ENCODE results near the gene OVCH1.
"Not testable (repeated sequence)": the region's sequence is repeated elsewhere in the genome, so short reads cannot be mapped to it uniquely, and the experiment has no call there.

OVCH1 gene

DNA sequence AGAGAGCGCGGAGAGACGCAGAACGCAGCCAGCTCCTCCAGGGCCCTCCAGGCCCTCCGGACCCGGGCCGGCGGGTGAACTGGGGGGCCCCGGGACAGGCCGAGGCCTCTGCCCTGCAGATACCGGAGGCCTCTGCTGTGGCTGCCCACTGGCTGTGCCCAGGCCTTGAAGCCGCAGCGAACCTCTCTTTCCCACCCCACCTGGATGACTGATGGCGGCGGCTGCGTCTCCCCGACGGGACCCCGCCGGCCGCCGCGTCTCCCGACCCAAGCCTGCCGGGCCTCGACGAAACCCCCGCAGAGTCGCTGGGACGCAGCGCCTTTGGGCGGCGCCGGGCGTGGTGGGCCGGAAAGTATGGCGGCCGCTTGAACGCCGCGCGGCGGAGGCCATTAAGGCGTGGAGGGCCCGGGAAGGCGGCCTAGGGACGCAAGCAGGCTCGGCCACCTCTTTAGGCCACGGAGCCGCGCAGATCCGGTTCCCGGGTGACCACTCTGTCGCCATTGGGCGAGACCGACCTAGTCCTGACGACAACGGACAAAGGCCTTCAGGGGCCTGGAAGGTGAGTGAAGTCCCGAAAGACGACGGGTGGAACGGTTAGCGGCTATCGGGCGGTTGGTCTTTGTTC, 108.1 kb downstream of the OVCH1 start:
- TF ChIP-seq Cebpa-rat (IDR thresholded peaks at IDR 0.05), result no peak
- Histone ChIP-seq H3K27me3 (no peaks in the 10 kb centered on the region), H3K36me3 (no peaks in the 10 kb centered on the region), H3K4me1 (no peaks in the 10 kb centered on the region), H4K20me1 (no peaks in the 10 kb centered on the region), H3K27ac (no peak overlapping the region), H3K4me2 (no peak overlapping the region), H3K9me3 (no peaks in the 10 kb centered on the region), H3K4me3 (no peak overlapping the region), H3K9ac (no peak overlapping the region)

DNA sequence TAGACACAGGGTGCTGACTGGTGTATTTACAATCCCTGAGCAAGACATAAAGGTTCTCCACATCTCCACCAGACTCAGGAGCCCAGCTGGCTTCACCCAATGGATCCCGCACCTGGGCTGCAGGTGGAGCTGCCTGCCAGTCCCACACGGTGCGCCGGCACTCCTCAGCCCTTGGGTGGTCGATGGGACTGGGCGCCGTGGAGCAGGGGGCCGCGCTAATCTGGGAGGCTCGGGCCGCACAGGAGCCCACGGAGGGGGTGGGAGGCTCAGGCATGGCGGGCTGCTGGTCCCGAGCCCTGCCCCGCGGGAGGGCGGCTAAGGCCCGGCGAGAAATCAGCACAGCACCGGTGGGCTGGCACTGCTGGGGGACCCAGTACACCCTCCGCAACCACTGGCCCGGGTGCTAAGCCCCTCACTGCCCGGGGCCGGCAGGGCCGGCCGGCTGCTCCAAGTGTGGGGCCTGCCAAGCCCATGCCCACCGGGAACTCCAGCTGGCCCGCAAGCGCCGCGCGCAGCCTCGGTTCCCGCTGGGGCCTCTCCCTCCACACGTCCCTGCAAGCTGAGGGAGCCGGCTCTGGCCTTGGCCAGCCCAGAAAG, 111.3 kb downstream of the OVCH1 start:
- H3K9ac ChIP-seq, H3K4me2 ChIP-seq: not testable (repeated sequence)

DNA sequence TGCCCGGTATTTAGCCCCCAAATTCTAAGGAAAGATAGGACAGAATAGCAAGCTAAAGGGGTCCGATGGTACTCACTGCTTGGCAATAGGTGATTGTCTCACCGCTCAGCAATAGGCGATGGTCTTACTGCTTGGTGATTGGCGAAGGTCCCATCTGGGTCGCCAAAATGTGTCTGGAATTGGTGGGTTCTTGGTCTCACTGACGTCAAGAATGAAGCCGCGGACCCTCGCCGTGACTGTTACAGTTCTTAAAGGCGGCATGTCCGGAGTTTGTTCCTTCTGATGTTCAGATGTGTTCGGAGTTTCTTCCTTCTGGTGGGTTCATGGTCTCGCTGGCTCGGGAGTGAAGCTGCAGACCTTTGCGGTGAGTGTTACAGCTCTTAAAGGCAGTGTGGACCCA, 112.3 kb downstream of the OVCH1 start:
- not testable (repeated sequence) for H4K20me1 ChIP-seq, H3K27ac ChIP-seq, H3K4me1 ChIP-seq, H3K9ac ChIP-seq, H3K4me3 ChIP-seq, H3K36me3 ChIP-seq, H3K9me3 ChIP-seq, H3K27me3 ChIP-seq, H3K4me2 ChIP-seq

More for the DNA sequence above, 111.3 kb downstream of the OVCH1 start:
- not testable (repeated sequence) for H3K27ac ChIP-seq, H4K20me1 ChIP-seq, H3K9me3 ChIP-seq, H3K4me3 ChIP-seq, H3K36me3 ChIP-seq, H3K27me3 ChIP-seq, H3K4me1 ChIP-seq

DNA sequence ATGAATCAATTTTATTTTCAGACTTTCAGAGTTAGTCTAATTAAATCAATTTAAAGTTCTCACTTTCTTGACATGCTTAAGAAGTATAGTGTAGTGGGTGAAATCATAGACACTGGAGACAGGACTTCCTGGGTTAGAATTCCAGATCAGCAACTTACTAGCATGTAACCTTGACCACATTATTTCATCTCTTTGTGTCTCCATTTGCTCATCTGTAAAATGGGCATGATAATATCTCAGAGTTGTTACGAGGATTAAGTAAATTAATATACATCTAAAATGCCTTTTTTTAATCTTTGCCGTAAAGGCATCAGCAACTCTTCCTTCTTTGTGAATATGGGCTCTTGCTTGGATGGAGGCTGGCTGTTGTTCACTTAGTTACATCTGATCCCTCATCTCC, 115.2 kb downstream of the OVCH1 start:
- Histone ChIP-seq H3K27me3 (no peaks in the 10 kb centered on the region), H3K36me3 (peaks cover 15% of the 10 kb centered on the region), H3K27ac (no peak overlapping the region), H3K4me2 (no peak overlapping the region), H3K9me3 (peaks cover 3% of the 10 kb centered on the region; the same call in 1 of the 2 replicates), H3K4me3 (no peak overlapping the region), H4K20me1 (peaks cover 21% of the 10 kb centered on the region; the same call in 1 of the 2 replicates), H3K4me1 (peaks cover 22% of the 10 kb centered on the region), H3K9ac (no peak overlapping the region)
- no peak for TF ChIP-seq Cebpa-rat (IDR thresholded peaks at IDR 0.05)

DNA sequence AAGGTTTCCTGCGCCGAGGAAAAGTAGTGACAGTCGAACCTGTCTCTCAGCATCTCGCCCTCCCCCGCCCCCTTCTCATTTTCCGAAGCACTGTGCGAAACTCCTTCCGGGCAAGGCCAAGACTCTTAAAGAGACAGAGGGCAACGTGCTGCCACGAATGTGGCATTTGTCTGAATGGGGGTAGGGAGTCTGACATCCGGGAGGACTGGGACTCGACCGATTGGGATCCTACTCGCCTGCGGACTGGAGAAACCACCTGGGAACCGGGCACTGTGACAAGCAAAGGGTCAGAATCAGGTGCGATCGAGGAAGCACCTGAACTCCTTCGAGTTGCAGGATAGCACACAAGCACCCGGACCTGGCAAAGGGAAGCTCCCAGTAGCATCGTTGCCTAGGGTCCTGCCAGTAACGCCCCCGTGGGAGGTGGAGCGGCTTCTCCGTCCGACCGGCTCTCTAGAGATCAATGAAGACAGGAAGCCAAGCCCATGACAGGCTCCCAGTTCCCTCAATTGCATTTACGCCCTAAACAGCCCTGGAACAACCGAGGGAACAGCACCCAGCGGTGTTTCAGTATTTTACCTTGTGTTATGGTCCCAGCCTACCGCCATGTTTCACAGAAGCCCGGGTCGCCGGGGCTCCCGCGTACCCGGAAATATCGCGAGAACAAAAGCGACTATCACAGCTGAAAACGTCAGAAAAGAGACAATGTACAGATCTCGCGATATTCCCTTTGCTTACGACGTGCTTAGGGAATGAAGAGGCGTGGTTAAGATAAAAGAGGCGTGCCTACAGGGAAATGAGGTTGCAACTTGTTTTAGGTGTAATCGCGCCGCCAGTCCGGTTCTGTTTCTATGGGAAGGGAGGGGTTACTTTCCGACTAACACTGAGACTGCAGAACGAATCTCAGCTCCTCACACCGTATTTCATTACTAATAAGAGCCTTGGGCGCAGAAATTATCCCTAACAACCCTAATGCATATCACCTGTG, 116.7 kb downstream of the OVCH1 start, which contains the start of gene ERGIC2:
TSS of gene ERGIC2 (minus strand) at position 637 of the 988 bp plus-strand sequence. CDS start 9,539 bp downstream, outside the sequence.
- Histone ChIP-seq H3K9me3 (peaks cover 7% of the 10 kb centered on the region; the same call in 1 of the 2 replicates), H3K27ac (peak within 1 kb of the TSS; percentile 96), H3K4me2 (peak within 1 kb of the TSS; percentile 84), H3K27me3 (no peaks in the 10 kb centered on the region), H3K9ac (peak within 1 kb of the TSS; percentile 97), H3K4me1 (peaks cover 22% of the 10 kb centered on the region), H3K36me3 (peaks cover 27% of the 10 kb centered on the region), H4K20me1 (peaks cover 30% of the 10 kb centered on the region), H3K4me3 (peak within 1 kb of the TSS; percentile 96)
- TF ChIP-seq Cebpa-rat (IDR thresholded peaks at IDR 0.05), result no peak

Data from BLaER1 (cell line).